GM18861 (cell line): ENCODE results near the gene CTBP2.
"Not testable (repeated sequence)": the region's sequence is repeated elsewhere in the genome, so short reads cannot be mapped to it uniquely, and the experiment has no call there.

Experiments
- ATAC-seq: cut with Tn5 transposase; IDR thresholded peaks from one replicate; pipeline ENCODE4 v1.9.1; 2021; ENCODE audit not compliant: unreplicated experiment

CTBP2 gene

DNA sequence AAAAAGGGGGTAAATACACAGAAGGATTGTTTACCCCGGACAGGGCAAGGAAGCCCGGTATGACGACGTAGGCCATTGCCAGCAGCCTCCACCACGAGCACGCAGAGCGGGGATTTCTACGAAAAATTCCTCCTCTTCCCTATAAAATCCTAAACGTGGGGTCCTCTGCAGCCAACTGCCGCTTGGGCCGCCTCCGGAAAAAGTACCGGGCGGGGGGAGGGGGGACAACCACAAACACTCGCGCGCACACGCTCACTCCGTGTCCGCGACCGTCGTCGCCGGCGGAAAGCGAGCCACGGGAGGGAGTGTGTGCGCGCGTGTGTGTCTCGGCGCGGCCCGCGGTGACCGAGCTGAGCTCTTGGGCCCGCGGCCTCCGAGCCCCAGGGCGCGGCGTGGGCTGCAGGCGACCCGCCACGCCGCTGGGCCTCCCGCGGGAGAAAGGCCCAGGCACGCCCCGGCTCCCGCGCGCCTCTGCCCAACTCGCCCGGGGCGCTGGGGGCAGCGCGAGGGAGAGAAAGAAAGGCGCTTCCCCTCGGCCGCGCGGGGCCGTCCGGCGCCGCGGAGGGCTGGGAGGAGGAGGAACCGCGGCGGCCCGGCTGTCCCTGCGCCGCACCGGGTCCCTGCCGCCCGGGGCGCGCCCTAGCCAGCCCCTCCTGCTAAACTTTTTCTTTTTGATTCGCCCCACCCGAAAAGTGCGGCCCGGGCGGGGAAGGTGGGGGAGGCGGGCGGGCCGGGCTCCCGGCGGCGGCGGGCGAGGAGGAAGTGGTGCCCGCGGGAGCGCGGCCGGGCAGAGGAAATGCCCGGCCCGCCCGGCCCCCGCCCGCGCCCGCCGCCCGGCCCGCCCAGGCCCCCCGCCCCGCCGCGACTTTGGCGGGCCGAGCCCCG, 1.5 kb downstream of the CTBP2 start:
- ATAC-seq: no peak

DNA sequence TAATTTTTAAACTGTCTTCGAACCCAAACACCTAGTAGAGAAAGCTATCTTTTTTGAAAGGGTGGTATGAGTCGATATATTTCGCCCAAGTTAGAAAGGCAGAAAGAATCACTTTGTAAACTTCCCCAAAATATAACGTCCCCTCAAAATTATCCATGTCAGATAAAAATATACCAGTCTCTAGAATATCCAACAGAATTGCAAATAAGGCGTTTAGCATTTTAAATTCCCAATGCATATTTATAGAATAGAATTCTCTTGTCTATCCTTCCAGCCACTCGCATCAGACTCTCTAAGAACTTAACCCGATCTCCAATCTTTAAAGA, 2.1 kb downstream of the CTBP2 start:
- ATAC-seq: no peak

DNA sequence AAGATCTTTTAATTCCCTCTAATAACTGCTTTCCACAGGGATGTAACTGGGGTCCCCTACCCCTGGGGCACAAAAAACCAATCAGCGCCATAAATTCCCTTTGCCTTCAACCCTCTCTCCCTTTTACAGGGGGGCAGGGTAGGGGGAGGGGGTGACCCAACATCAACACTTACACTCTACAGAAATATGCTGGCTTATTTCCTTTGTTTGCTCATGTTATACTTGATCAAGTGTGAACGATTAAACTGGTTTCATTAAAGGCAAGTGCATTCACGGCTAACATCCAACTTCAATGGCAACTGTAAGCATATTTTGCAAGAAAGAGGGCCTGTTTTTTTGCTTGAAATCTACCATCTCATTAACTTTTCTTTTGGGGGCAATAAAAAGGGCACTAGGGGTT, 2.9 kb downstream of the CTBP2 start:
- ATAC-seq: no peak

DNA sequence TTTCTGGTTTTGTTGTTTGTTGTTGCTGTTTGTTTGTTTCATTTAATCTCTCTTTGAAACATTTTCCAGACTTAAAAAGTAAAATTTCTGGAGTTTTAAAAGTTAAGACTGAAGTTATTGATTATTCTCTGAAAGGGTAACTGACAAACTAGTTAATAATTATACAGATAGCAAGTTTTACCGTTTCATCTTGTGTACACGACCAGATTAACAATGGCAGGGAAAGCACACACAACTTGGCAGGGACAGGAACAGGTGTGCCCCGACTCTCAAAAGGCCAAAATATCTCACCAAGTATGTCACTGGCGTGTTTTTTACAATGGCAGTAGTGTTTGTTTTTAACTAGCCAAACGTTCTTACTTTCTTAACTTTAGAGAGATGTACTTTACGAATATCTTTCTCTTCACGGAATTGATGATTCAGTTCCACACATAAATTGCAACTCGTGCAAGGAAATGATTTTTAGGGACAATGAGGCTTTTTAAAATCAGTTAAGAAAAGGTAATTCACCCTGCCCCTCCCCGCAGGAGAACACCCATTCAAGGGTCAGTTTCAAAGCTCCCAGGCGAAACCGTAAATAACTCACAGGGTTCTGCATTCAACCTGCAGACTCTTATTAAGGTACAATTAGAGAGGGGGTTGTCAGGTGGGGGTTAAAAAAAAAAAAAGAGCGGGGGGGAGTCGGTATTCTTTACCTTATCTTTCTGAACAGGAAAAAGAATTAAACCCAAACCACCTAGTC, 3.5 kb downstream of the CTBP2 start:
- ATAC-seq: no peak

DNA sequence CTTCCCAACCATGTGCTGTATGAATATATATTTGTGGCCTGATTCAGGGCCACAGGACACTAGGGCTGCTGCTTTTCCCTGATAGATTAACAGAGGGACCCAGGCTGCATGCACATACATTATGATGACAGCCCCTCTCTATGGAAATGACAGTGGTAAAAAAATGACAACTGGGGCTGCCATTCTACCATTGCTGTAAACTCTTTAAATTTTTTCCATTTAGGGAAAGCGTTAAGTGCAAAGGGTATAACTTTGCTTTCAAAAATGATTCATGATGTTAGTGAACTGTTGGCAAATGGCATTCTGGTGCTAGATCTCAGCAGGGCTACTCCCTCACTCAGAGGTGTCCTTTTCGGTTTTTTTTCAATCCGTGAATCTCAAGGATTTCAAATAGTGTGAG, 4.2 kb downstream of the CTBP2 start:
- ATAC-seq: no peak

DNA sequence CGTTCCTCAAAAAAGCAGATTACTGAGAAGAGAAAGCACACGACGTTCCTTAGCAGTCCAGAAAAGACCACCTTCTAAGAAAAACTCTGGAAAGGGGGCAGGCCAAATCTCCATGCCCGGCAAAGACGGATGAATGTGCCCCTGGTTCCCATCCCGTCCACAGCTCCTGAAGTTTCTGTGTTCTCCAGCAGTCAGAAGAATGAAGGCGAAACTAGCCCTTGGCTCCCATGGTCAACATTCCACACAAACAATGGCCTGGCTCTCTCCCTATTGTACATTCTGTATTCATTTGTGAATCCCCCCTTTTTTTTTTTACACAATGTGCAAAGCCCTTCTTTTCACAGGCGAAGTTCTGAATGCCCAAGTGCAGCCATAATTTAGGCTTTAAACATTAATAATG, 5.3 kb downstream of the CTBP2 start:
- ATAC-seq: no peak

DNA sequence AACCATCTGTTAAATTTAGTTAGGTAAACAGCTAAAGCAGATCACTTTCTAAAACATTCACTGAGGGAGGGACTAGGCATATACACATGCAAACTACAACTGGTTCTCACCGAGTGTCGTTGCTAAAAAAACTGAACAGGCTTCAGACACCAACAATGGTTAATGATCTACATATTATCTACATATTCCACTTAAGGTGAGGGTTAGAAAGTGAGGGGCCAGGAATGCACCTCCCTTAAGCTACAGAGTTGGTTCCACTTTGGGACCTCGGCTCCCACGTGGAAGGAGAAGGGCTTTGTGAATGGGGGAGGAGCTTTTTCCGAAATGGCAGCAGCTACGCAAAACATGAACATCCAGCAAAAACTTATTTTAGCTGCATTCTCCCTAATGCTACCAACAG, 5.8 kb downstream of the CTBP2 start:
- ATAC-seq: no peak

DNA sequence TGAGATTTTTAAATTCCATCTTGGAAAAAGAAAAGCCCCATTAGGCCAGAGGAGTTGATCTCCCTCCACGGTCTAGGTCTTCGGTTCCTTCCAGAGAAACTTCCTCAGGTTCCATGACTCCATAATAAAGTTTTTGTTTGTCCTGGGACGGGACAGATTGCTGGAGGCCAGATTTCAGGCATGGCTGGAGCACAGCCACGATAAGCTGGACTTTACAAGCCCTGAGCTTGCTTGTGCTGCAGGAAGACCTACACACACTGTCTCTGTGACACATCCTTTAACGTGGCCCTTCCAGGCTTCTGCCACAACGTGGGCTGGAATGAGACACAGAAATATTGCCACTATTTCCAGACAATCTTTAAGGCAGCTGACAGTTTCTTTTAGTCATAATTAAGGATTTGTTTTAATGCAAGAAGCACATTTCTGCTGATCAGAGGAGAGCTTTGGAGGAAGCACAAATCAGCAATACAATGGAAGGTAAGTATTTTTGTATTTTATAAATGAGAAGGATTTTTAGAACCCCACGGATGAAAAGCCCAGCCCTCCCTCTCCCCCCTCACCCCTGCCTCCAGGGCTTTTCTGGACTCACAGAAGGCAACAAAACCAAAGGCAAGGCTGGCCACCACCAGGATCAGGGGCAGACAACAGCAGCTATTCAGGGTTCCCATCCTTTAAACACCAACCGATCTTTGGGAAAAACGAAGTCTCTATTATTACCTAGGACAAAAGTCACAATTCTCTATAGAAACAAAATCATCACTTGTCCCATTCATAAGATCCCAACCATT, 6.5 kb downstream of the CTBP2 start:
- no peak for ATAC-seq

DNA sequence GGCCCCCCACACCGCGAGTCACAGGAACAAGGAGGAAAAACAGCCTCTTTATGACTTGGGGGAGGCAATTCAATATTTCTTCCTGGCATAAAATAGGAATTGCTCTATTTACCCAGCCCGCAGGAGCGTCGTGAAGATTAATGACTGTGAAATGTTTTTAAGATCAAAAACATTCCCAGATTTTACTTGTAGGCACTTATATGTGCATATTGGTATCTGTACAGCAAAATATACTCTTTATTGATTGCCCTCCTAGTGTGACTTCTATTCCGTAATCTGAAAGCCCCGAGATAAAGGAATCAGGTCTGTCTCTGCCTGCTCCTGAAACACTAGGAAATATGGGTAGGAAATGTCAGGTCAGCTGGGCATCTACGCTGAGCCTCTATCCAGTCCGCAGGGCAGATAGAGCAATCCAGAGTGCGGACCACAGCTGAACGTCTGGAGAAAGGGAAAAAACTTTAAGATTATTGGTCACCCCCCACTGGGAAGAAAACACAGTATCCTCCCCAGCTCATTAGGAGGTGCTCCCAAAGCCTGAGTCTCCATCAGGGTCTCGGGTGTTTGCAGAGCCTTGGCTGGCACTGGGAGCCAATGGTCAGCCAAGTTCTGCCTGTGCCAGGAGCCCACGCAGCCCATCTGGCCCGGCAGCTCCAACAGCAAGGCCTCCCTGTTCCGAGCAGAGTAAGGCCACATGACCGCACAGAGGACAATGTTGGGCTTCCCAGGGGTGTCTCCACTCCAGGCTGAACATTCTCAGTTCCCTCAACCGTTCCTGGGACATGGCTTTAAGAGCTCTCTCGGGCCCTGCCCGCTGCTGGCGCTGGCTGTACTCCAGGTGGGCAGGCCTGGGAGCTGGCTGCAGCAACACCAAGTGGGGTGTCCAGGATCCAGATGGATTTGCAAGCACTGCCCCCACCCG, 7.7 kb downstream of the CTBP2 start:
- ATAC-seq: no peak

DNA sequence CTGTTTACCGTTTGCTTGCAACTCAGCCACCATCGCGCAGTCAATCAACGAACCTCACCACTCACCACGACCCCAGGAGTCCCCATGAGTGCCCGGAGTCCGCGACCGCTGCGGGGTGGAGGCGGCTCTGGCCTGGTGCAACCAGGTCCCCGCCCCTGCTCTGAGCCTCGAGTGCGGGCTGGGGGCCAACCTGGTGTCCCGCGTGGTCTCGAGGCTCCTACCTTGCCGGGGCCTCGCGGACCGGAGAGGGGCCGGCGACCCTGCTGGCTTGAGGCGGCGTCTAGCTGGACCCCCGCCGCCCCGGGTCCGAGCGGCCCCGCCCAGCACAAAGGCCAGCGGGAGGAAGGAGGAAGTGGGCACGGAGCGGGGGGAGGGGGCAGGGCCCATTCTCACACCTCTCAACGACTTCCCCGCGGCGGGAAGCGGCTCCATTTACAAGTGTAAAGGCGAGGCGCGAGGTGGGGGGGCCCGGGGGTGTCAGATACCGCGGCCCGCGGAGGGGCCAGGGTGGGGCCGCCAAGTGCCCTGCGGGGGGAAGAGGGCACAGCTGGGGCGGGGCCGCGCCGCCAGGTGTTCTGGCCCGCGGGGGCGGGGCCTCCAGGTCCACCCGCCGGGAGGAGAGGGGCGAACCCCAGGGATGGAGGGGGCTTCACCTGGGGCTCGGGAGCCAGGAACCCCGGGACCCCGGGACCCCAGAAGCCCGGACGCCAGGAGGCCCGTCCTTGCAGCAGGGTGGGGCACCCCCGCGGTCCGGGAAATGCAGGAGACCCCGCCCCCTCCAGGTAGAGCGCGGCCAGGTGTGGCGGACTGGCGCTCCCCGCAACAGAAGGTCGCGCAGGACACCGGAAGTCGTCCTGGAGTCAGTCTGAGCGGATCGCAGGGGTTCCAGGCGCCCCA, 8.6 kb downstream of the CTBP2 start:
- no peak for ATAC-seq

DNA sequence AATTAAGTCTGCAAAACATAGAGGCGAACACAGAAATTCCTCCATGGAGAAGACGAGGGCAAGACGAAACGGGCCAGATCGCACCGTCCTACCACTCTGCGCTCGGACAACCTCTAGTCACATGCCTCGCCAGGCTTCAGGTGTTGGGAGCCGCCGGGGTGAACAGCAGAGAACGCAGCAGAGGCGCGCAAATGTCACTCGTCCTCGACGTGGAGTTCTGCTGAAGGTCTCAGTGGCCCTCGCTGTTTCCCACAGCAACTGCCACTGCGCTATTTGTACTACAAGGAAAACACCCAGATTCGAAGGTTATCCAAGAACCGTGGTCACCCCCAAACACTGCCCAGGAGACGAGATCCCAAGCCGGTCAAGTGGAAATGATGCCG, 9.2 kb downstream of the CTBP2 start:
- ATAC-seq: no peak

DNA sequence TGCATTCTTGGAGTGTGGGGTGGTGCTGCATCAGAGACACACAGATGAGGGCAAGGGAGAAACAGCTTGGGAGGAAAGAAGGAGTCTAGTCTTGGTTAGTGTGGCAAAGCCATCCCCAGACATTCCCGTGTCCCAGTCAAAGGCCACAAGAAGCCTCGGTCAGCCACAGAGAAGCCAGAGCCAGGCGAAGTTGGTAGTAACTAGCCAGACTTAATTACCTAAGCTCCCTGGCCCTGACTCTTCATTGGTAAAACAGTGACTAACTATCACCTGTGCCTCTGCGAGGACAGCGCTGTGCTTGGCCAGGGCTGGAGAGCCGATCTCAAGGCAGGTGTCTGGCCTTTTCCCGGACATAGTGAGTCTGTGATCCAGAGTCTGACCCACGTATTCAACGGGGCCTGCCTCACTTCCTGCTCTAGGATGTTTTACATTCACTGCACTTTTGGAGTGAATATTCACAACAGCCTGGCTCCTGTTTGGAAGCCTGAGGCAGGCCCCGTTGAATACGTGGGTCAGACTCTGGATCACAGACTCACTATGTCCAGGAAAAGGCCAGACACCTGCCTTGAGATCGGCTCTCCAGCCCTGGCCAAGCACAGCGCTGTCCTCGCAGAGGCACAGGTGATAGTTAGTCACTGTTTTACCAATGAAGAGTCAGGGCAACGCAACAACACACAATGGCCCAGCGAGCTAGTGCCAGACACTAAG, 9.8 kb downstream of the CTBP2 start:
- not testable (repeated sequence) for ATAC-seq

DNA sequence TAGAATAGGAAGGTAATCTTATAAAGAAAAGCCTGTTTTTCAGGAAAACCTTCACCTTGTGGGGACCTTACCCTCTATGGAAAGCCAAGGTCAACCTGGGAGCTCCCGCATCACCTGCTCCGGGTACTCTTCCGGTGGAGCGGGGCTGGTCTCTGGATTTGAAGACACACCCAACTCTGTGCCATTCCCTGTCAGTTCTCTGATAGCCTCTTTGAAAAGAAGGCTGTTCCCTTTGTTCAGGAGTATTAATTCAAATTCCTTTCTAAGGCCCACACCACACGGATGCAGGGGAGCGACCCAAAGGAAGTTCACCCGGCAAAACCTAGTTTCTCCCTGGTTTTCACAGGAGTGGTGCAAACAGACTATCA, 10.7 kb downstream of the CTBP2 start:
- ATAC-seq: no peak

DNA sequence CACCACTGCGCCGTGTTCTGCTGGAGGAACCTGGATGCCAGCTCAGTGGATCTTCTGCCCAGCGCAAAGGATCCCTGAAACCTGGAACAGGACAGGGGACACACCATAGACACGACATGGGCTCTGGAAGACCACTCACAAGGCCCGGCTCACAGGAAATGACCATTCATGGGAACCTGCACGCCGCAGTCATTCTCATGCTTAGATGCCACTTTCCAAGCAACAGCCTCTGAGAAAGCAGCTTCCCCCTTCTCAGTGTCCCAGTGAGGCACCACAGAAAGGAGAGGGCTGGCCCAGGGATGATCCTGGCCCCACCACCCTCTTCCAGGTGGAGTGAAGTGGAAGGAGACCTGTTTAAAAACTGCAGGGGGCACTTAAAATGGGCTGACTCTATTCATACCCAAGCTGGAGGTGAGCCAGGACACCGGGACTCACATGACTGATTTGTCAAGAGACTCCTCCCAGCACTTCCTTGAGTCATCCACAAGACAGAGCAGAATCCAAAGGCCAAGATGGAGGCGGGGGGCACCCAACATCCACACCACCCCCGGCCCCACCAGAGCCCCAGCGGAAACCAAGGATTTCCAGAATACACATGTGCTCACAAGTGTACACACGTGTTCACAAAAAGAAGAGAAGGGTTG, 11.2 kb downstream of the CTBP2 start:
- no peak for ATAC-seq

DNA sequence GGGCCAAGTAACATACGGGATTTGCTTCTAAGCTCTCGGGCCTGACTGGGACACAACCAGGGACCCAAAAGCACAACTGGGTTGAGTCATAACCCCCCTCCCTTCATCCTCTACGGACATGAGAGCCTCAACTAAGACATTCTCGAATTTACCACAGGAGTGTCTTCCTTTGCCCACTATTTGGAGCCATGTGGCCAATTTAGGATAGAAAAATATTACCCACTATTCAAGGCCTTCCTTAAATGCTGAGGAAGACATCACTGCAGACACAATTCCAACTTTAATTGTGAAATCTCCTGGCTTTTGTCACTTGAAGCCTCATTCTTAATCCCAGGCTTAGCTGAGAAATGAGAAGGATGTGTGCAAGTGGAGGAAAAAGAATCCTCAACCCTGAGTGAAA, 11.8 kb downstream of the CTBP2 start:
- ATAC-seq: no peak

DNA sequence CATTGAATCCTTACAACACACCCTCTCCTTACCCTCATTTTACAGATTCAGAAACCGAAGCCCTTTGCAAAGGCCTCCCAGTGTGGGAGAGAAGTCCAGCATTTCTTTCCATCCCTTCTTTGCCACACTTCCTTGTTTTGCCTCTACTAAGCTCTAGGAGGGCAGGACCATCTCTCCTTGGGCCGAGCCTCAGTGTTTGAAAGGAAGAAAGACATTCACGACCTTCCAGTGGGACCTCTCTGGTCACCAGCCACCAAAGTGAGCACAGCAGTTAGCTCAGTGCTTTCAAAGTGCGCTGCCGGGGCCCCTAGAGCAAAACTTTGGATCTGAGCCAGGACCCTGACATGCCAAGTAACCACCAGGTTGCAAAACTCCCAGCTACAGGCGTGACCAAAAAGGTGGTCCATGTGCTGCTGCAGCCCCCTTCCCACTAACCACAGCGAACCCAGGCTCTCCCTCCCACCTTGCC, 12.4 kb downstream of the CTBP2 start:
- ATAC-seq: no peak

DNA sequence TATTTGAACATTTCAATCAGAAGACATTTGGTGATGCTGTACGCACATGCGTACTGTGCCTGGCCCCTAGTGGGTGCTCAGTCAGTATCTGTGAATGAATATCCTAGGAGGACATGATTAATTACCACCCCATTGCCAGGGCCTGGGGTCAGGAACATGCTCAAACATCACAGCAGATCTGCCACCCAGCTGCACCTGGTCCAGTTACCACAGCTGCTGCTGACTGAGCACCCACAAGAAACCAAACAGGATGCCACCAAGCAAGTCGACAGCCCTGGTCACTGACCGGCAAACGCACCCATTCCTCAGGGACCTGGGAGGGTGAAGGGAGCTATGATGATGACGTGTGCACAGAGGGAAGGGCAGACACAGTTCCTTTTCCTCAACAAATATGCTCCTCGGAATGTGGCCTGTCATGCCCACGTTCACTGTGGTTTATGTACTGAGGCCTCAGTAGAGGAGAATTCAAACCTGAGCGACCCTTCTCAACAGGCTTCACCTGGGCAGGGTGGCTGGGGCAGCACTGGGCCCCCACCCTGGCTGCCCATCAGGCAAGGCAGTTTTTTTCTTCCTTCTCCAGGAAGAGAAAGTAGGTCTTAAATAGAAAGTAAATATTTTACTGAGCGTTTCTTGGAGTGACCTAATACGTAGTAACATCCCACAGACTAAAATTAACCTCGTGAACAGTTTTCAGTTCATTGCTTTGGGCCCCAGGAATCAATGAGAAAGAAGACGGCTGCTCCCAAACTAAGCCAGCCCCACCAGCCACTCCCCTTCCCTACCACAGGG, 13.4 kb downstream of the CTBP2 start:
- no peak for ATAC-seq

DNA sequence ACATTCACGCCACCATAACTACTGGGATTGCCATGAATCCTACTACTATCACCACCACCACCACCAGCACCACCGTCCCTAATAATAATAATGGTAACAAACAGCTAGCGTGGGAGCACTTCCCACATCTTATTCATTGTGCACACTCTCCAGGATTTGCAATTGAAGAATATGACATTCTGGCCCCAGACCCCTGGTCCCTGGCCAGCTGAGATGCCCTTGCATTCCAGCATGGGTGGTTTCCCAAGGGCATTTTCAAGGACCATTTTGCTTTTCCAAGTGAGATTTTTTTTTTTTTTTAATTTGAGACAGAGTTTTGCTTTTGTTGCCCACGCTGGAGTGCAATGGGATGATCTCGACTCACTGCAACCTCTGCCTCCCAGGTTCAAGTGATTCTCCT, 14.7 kb downstream of the CTBP2 start:
- no peak for ATAC-seq
